Hepatocyte (in vitro differentiated cells): ENCODE measurements around the gene SLCO2A1. TPM values are rescaled to one million over a fixed set of nuclear protein-coding genes. Genes with fewer than 3 reads are reported as not detected.

Source experiments
- DNase-seq: peaks from one replicate; pipeline ENCODE4 v3.0.0-alpha.2; 2016; ENCODE audit warnings: low spot score
- H2AFZ ChIP-seq: fragments of 200-600 bp; sonication (generic); 2 replicates; pipeline ENCODE4 v1.6.0; 2016; ENCODE audit warnings: antibody characterized with exemption, mild to moderate bottlenecking
- H3K27ac ChIP-seq: fragments of 200-600 bp; sonication (generic); 2 replicates; pipeline ENCODE4 v1.5.1; 2016; ENCODE audit warnings: mild to moderate bottlenecking
- H3K27me3 ChIP-seq: fragments of 200-600 bp; sonication (generic); 2 replicates; pipeline ENCODE4 v1.6.1; 2016
- H3K36me3 ChIP-seq: fragments of 200-600 bp; sonication (generic); replicated peaks from 2 replicates; pipeline ENCODE4 v1.5.1; 2016; ENCODE audit warnings: low read depth; ENCODE audit not compliant: insufficient read depth
- H3K4me1 ChIP-seq: fragments of 200-600 bp; sonication (generic); 2 replicates; pipeline ENCODE4 v1.5.1; 2016; ENCODE audit warnings: mild to moderate bottlenecking, moderate library complexity; ENCODE audit not compliant: insufficient read depth
- H3K4me2 ChIP-seq: fragments of 200-600 bp; sonication (generic); 2 replicates; pipeline ENCODE4 v1.6.0; 2016
- H3K4me3 ChIP-seq: fragments of 200-600 bp; sonication (generic); 2 replicates; pipeline ENCODE4 v1.5.1; 2016; ENCODE audit warnings: mild to moderate bottlenecking
- H3K79me2 ChIP-seq: fragments of 200-600 bp; sonication (generic); 2 replicates; pipeline ENCODE4 v1.6.0; 2017; ENCODE audit warnings: mild to moderate bottlenecking
- H3K9me2 ChIP-seq: fragments of 200-600 bp; sonication (generic); replicated peaks from 2 replicates; pipeline ENCODE4 v1.6.0; 2017; ENCODE audit warnings: mild to moderate bottlenecking; ENCODE audit not compliant: insufficient read depth
- H3K9me3 ChIP-seq: fragments of 200-600 bp; sonication (generic); 2 replicates; pipeline ENCODE4 v1.5.1; 2016; ENCODE audit warnings: low read depth, mild to moderate bottlenecking
- H4K20me1 ChIP-seq: fragments of 200-600 bp; sonication (generic); 2 replicates; pipeline ENCODE4 v1.6.0; 2016; ENCODE audit warnings: mild to moderate bottlenecking; ENCODE audit not compliant: insufficient read depth, poor library complexity, severe bottlenecking
- EZH2 ChIP-seq: fragments of 200-600 bp; sonication (generic); IDR thresholded peaks from 2 replicates; pipeline ENCODE4 v1.6.1; 2016; ENCODE audit warnings: antibody characterized with exemption, mild to moderate bottlenecking, borderline replicate concordance
- EZH2phosphoT487 ChIP-seq: fragments of 200-600 bp; sonication (generic); IDR thresholded peaks from one replicate; pipeline ENCODE4 v1.6.1; 2018; ENCODE audit warnings: antibody characterized with exemption, mild to moderate bottlenecking, low read depth, moderate library complexity; ENCODE audit not compliant: unreplicated experiment, severe bottlenecking
- WGBS: methylation state at CpG from one replicate; pipeline ENCODE4 v1.1.6; 2016; ENCODE audit warnings: low lambda C conversion rate; ENCODE audit errors: missing lambda C conversion rate; 5-methylcytosine and 5-hydroxymethylcytosine counted together
- polyA plus RNA-seq: library from polyadenylated mRNA; unstranded; fragments of >200 nt; fragmentation: Nextera tagmentation; extraction: Ambion mirVana; gene quantifications from 2 replicates; pipeline ENCODE4 v1.2.1, GENCODE V29; 2016
- total RNA-seq: library from RNA; depleted of rRNA; stranded (reverse); fragments of >200 nt; gene quantifications from 2 replicates; pipeline ENCODE4 v1.2.3, GENCODE V29; 2014
- TF ChIP-seq, protein P1 (sequence below): fragments of 200-600 bp; sonication (generic); IDR thresholded peaks from 2 replicates; pipeline ENCODE4 v1.5.1; 2016; ENCODE audit warnings: antibody characterized with exemption, mild to moderate bottlenecking; ENCODE audit not compliant: poor library complexity

The SLCO2A1 gene
- total and polyA plus RNA-seq, 2 experiments from 2014 or later, result 2.3 to 8.4 TPM

GRCh38 chr3:133941415-133941821 is 88.3 kb downstream of the SLCO2A1 start:
- Histone ChIP-seq H3K9me3 (no peaks in the 10 kb centered on the region), H3K4me3 (no peak overlapping the region), H3K4me1 (peaks cover 33% of the 10 kb centered on the region), H3K4me2 (no peak overlapping the region), H3K79me2 (no peaks in the 10 kb centered on the region), H3K27ac (no peak overlapping the region), H3K36me3 (no peaks in the 10 kb centered on the region), H3K9me2 (no peaks in the 10 kb centered on the region), H3K27me3 (no peaks in the 10 kb centered on the region), H2AFZ (no peak overlapping the region), H4K20me1 (no peaks in the 10 kb centered on the region)
- DNase-seq, result no peak
- TF ChIP-seq, protein P1, sequence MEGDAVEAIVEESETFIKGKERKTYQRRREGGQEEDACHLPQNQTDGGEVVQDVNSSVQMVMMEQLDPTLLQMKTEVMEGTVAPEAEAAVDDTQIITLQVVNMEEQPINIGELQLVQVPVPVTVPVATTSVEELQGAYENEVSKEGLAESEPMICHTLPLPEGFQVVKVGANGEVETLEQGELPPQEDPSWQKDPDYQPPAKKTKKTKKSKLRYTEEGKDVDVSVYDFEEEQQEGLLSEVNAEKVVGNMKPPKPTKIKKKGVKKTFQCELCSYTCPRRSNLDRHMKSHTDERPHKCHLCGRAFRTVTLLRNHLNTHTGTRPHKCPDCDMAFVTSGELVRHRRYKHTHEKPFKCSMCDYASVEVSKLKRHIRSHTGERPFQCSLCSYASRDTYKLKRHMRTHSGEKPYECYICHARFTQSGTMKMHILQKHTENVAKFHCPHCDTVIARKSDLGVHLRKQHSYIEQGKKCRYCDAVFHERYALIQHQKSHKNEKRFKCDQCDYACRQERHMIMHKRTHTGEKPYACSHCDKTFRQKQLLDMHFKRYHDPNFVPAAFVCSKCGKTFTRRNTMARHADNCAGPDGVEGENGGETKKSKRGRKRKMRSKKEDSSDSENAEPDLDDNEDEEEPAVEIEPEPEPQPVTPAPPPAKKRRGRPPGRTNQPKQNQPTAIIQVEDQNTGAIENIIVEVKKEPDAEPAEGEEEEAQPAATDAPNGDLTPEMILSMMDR, result no peak
- TF ChIP-seq EZH2phosphoT487 (no peak), EZH2 (no peak)
- WGBS, result 50% methylated on average over 7 of the region's 7 CpGs

- Histone ChIP-seq H3K9me3 (no peaks in the 10 kb centered on the region), H3K27me3 (no peaks in the 10 kb centered on the region), H4K20me1 (no peaks in the 10 kb centered on the region), H3K27ac (no peak overlapping the region), H3K4me2 (no peak overlapping the region), H3K79me2 (no peaks in the 10 kb centered on the region), H3K4me1 (peaks cover 28% of the 10 kb centered on the region), H3K36me3 (no peaks in the 10 kb centered on the region), H2AFZ (no peak overlapping the region), H3K9me2 (no peaks in the 10 kb centered on the region), H3K4me3 (no peak overlapping the region)
- no peak for TF ChIP-seq EZH2
- no peak for TF ChIP-seq EZH2phosphoT487
- TF ChIP-seq, protein P1, result no peak
- WGBS, result 95% methylated on average over 10 of the region's 10 CpGs
- no peak for DNase-seq
Measured at GRCh38 chr3:133940536-133940935, 89.2 kb downstream of the SLCO2A1 start.

DNA sequence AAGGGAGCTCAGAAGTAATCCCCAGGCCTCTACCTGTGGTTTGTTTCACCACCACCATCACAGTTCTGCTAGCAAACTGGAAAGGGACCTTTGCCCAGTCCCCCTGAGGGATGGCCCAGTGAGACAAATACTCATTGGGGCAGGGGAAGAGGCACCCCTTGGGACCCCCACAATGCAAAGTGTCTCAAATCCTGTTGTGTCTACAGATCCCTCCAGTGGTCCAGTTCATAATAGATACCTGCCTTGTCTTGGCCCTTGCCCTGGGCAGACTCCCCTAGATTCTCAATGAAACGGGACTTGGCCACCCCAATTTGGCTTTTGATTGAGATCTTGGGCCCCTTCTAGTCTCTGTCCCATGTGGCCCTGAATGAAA is 90.3 kb downstream of the SLCO2A1 start:
- Histone ChIP-seq H3K27me3 (no peaks in the 10 kb centered on the region), H3K36me3 (no peaks in the 10 kb centered on the region), H3K9me2 (no peaks in the 10 kb centered on the region), H3K9me3 (no peaks in the 10 kb centered on the region), H2AFZ (no peak overlapping the region), H3K4me1 (peaks cover 18% of the 10 kb centered on the region), H3K4me2 (no peak overlapping the region), H4K20me1 (no peaks in the 10 kb centered on the region), H3K4me3 (no peak overlapping the region), H3K79me2 (no peaks in the 10 kb centered on the region), H3K27ac (no peak overlapping the region)
- 96% methylated on average over 1 of the region's 1 CpG for WGBS
- no peak for DNase-seq
- TF ChIP-seq EZH2phosphoT487, result no peak
- TF ChIP-seq, protein P1, result no peak

GRCh38 chr3:133938770-133939462 is 90.8 kb downstream of the SLCO2A1 start:
- DNase-seq, result no peak
- no peak overlapping the region for H3K4me3 ChIP-seq
- no peaks in the 10 kb centered on the region for H3K27me3 ChIP-seq
- H3K9me3 ChIP-seq, result no peaks in the 10 kb centered on the region
- 81% methylated on average over 2 of the region's 2 CpGs for WGBS
- H3K9me2 ChIP-seq, result no peaks in the 10 kb centered on the region
- H3K27ac ChIP-seq, result no peak overlapping the region
- peaks cover 16% of the 10 kb centered on the region for H3K4me1 ChIP-seq
- no peak overlapping the region for H3K4me2 ChIP-seq
- H2AFZ ChIP-seq, result no peak overlapping the region
- H4K20me1 ChIP-seq, result no peaks in the 10 kb centered on the region
- TF ChIP-seq, protein P1, result no peak
- no peak for TF ChIP-seq EZH2
- no peak for TF ChIP-seq EZH2phosphoT487
- no peaks in the 10 kb centered on the region for H3K79me2 ChIP-seq
- no peaks in the 10 kb centered on the region for H3K36me3 ChIP-seq
